HL-60 (cell line): ENCODE measurements around the gene SATB2.
A peak's percentile ranks its signal among the peaks of the same experiment; 100 is the strongest.

Experiments used
- DNase-seq, 2 experiments: peaks; one replicate each; pipeline ENCODE4 v3.0.0-alpha.2; 2010 to 2020; ENCODE audit warnings: low read depth in 1 of 2, low spot score in 1 of 2
- H3K27ac ChIP-seq: fragments of 250-450 bp; sonication (Bioruptor Pico); replicated peaks from 2 replicates; pipeline ENCODE4 v1.5.1; 2020; ENCODE audit warnings: mild to moderate bottlenecking, moderate library complexity
- H3K27me3 ChIP-seq: fragments of 250-450 bp; sonication (Bioruptor Pico); 2 replicates; pipeline ENCODE4 v1.5.1; 2021; ENCODE audit warnings: mild to moderate bottlenecking, moderate library complexity; ENCODE audit not compliant: insufficient read depth, poor library complexity, severe bottlenecking
- H3K4me3 ChIP-seq: replicated peaks from 2 replicates; pipeline ENCODE4 v1.5.1; 2011; ENCODE audit warnings: mild to moderate bottlenecking, control low read depth, low read length; ENCODE audit not compliant: insufficient read depth
- GABPA ChIP-seq: IDR thresholded peaks from 2 replicates; pipeline ENCODE4 v1.6.1; 2012; ENCODE audit warnings: low read depth
- POLR2AphosphoS5 ChIP-seq: IDR thresholded peaks from 2 replicates; pipeline ENCODE4 v1.6.1; 2012; ENCODE audit warnings: low read depth
- SPI1 ChIP-seq: IDR thresholded peaks from 2 replicates; pipeline ENCODE4 v1.6.1; 2012; ENCODE audit warnings: low read depth, mild to moderate bottlenecking, borderline replicate concordance
- TF ChIP-seq, protein P1 (sequence below): IDR thresholded peaks from one replicate; pipeline ENCODE4 v1.5.1; 2011; ENCODE audit warnings: low read length, control low read depth, inconsistent platforms; ENCODE audit not compliant: insufficient read depth
- TF ChIP-seq, protein P2 (sequence below): IDR thresholded peaks from 2 replicates; pipeline ENCODE4 v1.6.1; 2012; ENCODE audit warnings: low read depth; ENCODE audit not compliant: insufficient replicate concordance

SATB2 gene

DNA sequence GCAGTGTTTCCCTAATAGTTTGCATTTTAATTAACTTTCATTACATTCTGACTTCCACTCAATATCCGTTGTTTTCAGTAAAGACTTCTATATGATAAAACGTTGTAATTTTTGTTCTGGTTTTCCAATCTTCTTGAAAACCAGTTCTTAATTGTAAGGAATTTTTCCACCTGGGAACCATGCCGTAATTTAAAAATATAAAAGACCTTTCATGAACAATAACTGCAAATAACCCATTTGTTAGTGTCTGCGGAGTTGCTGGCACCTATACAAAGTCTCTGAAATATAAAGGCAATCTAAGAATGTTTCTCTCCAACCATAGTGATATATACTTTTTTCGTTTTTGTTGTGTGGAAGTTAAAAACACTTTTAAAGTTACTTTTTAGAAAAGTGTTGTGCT lies 7.7 kb upstream of the SATB2 start:
- Histone ChIP-seq H3K4me3 (no peak overlapping the region), H3K27me3 (peaks cover 39% of the 10 kb centered on the region)
- no peak for TF ChIP-seq SPI1
- TF ChIP-seq, protein P1, sequence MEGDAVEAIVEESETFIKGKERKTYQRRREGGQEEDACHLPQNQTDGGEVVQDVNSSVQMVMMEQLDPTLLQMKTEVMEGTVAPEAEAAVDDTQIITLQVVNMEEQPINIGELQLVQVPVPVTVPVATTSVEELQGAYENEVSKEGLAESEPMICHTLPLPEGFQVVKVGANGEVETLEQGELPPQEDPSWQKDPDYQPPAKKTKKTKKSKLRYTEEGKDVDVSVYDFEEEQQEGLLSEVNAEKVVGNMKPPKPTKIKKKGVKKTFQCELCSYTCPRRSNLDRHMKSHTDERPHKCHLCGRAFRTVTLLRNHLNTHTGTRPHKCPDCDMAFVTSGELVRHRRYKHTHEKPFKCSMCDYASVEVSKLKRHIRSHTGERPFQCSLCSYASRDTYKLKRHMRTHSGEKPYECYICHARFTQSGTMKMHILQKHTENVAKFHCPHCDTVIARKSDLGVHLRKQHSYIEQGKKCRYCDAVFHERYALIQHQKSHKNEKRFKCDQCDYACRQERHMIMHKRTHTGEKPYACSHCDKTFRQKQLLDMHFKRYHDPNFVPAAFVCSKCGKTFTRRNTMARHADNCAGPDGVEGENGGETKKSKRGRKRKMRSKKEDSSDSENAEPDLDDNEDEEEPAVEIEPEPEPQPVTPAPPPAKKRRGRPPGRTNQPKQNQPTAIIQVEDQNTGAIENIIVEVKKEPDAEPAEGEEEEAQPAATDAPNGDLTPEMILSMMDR = no peak
- TF ChIP-seq, protein P2, sequence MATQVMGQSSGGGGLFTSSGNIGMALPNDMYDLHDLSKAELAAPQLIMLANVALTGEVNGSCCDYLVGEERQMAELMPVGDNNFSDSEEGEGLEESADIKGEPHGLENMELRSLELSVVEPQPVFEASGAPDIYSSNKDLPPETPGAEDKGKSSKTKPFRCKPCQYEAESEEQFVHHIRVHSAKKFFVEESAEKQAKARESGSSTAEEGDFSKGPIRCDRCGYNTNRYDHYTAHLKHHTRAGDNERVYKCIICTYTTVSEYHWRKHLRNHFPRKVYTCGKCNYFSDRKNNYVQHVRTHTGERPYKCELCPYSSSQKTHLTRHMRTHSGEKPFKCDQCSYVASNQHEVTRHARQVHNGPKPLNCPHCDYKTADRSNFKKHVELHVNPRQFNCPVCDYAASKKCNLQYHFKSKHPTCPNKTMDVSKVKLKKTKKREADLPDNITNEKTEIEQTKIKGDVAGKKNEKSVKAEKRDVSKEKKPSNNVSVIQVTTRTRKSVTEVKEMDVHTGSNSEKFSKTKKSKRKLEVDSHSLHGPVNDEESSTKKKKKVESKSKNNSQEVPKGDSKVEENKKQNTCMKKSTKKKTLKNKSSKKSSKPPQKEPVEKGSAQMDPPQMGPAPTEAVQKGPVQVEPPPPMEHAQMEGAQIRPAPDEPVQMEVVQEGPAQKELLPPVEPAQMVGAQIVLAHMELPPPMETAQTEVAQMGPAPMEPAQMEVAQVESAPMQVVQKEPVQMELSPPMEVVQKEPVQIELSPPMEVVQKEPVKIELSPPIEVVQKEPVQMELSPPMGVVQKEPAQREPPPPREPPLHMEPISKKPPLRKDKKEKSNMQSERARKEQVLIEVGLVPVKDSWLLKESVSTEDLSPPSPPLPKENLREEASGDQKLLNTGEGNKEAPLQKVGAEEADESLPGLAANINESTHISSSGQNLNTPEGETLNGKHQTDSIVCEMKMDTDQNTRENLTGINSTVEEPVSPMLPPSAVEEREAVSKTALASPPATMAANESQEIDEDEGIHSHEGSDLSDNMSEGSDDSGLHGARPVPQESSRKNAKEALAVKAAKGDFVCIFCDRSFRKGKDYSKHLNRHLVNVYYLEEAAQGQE = no peak
- no peak for TF ChIP-seq POLR2AphosphoS5
- no peak for TF ChIP-seq GABPA

DNA sequence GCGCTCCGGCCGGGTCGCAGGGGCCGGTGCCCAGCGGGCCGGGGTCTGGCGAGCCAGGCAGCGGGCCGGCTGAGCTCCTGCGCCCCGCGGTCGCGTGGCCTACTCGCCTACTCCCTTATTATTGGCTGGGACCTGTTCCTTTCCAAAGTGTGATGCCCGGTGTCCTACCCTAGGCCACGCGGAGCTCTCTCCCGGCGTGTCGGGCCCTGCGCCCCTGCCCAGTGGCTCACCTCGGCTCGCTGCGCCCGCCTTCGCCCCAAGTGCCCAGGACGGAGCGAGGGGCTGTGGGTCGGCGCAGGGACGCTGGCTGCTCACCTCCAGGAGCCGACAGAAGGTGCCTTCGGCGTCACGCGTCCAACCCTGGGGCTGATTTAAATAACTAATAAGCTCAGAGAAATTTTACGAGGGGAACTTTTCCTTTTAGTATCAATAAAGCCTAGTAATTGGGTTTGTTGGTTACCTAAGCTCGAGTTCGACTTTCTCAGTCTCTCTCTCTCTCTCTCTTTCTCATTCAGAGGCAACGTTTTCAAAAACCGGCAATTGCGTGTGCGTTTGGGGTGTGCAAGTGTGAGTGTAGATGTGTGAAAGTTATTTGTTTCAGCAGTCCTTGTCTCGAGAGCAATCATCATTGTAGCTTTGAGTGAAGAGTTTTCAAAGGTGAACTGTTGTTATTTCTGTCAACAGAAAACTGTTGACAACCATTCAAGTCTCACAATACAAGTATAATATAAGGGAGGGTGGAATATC lies 7.0 kb upstream of the SATB2 start:
- H3K4me3 ChIP-seq = no peak overlapping the region
- TF ChIP-seq, protein P2 = no peak
- TF ChIP-seq, protein P1 = no peak
- TF ChIP-seq GABPA (no peak), POLR2AphosphoS5 (no peak), SPI1 (no peak)
- H3K27me3 ChIP-seq = peaks cover 33% of the 10 kb centered on the region
- no peak overlapping the region for H3K27ac ChIP-seq
- no peak for DNase-seq

More for the DNA sequence above, 7.7 kb upstream of the SATB2 start:
- H3K27ac ChIP-seq = no peak overlapping the region
- no peak for DNase-seq

DNA sequence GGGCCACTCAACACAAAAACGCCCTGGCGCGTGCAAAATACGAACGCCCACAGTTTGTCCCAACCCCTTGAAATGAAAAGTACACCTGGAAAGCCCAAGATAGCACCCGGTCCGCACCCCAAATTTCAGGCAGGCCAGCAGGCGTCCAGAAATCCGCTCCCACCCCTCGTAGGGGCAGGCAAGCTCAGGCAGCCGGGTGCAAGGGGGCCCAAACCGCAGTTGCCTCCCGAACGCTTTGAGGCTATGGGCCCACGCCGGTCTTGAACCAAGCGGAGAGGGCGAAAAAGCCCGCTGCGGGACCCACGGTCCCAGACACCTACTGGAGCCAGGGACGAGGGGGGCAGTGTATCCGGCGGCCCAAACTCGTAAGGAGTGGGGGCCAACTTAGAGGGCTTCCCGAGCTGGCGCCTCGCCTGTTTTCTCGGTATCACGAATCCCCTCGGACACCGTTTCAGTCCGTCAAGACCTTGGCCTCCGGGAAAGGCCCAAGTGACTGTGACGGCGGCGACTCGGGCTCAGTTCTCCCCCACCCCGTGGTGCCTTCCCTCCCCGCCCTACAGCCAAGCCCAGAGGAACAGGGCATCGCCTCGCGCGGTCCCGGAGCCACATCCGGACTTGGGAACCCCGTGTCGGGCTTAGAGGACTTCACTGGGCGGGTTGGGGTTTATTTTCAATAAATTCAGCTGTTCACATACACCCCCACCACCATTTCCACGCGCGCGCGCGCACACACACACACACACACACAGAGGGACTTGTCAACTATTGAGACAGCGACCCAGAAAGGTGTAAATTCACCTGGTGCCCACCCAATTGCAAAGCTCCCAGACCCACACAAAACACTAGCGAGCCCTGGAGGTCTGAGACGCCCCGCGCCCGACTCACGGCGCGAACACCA lies 6.2 kb upstream of the SATB2 start:
- Histone ChIP-seq H3K27ac (no peak overlapping the region), H3K27me3 (peaks cover 29% of the 10 kb centered on the region), H3K4me3 (peak overlapping the region; percentile 64)
- no peak for TF ChIP-seq GABPA
- TF ChIP-seq SPI1 = no peak
- no peak for TF ChIP-seq POLR2AphosphoS5
- TF ChIP-seq, protein P2 = no peak
- TF ChIP-seq, protein P1 = no peak
- no peak for DNase-seq
